Pancreas (tissue), 10 donors: ENCODE measurements around the gene ARHGAP21. TPM values are rescaled to one million over a fixed set of nuclear protein-coding genes. Genes with fewer than 3 reads are reported as not detected.

Source experiments
- ATAC-seq, 4 donors: fragments of 200-7000 bp; cut with Tn5 transposase; one replicate each; pipeline versions ENCODE4 v1.8.0 to v1.9.1; 2020; ENCODE audit warnings: mild to moderate bottlenecking in 4 of 4, moderate library complexity in 4 of 4
- DNase-seq, 6 donors: peaks; one replicate each; pipeline ENCODE4 v3.0.0-alpha.2; 2020
- FAIRE-seq: peaks from 2 replicates; lab custom pipeline; 2012; peaks lifted over from hg19 to GRCh38; lab: Jason Lieb, UNC
- H3K27ac ChIP-seq, 4 donors: fragments of 200-600 bp; sonication (generic); 1 replicate in 3 of 4; 2 replicates in 1 of 4; pipeline versions ENCODE4 v1.5.0 to v1.8.0; 2020
- H3K27me3 ChIP-seq, 4 donors: fragments of 200-600 bp; one replicate each; pipeline ENCODE4 v1.8.0; 2021
- H3K36me3 ChIP-seq, 3 donors: fragments of 200-600 bp; sonication (generic) in 1 of 3; one replicate each; pipeline versions ENCODE4 v1.5.0 to v1.8.0; 2020 to 2021
- H3K4me1 ChIP-seq, 3 donors: fragments of 200-600 bp; one replicate each; pipeline ENCODE4 v1.8.0; 2021
- H3K4me3 ChIP-seq, 4 donors: fragments of 200-600 bp; sonication (generic) in 2 of 4; one replicate each; pipeline versions ENCODE4 v1.5.0 to v1.8.0; 2020 to 2021
- H3K9me3 ChIP-seq, 4 donors: fragments of 200-600 bp; one replicate each; pipeline ENCODE4 v1.8.0; 2021
- WGBS, 2 donors: extraction: QIAGEN DNeasy Blood & Tissue Kit; methylation state at CpG; one replicate each; pipeline ENCODE4 v1.1.7; 2013; 5-methylcytosine and 5-hydroxymethylcytosine counted together
- intact Hi-C, 3 donors: fragments of 100-400 bp; cut with DNase I; formaldehyde crosslinking; loops; one replicate each; pipeline versions ENCODE4 v1.11.1 to v1.14.2; 2022
- polyA plus RNA-seq, 2 donors: library from polyadenylated mRNA; stranded (reverse); fragments of 200-250 nt; gene quantifications; one replicate each; pipeline ENCODE4 v1.2.3, GENCODE V29; 2013
- total RNA-seq, 6 donors: library from RNA; stranded (reverse); fragmentation: NEBNext Ultra II Directional in 4 of 6; extraction: Animal tissue kit (Norgen Biotek cat#: 25700) in 4 of 6; gene quantifications; one replicate each; pipeline versions ENCODE4 v1.2.1 to v1.2.4, GENCODE V29; 2021 to 2023
- TF ChIP-seq, protein P1 (sequence below), 4 donors: fragments of 200-600 bp; sonication (generic) in 3 of 4; IDR thresholded peaks; one replicate each; pipeline versions ENCODE4 v1.5.0 to v1.8.0; 2021; ENCODE audit warnings: antibody characterized with exemption in 4 of 4
- donor health status: healthy with polysubstance abuse.
- donor health status: DM: no; HTN: no; CAD: no; lungs with moderate emphysema.
- donor health status: DM: no; HTN: no; CAD: no.
- donor health status: control.
- donor health status: control.
- donor health status: Bipolar disorder and iron deficiency.
- donor health status: DM: yes; HTN: yes; CAD: no.
- donor health status: DM: no; HTN: no; CAD: no.
- donor health status: DM: no; HTN: no; CAD: no.
- donor health status: DM: yes; HTN: yes; CAD: no.

The ARHGAP21 gene
- total and polyA plus RNA-seq, 8 donors = 11.0 to 42.1 (median 25.2) TPM

DNA sequence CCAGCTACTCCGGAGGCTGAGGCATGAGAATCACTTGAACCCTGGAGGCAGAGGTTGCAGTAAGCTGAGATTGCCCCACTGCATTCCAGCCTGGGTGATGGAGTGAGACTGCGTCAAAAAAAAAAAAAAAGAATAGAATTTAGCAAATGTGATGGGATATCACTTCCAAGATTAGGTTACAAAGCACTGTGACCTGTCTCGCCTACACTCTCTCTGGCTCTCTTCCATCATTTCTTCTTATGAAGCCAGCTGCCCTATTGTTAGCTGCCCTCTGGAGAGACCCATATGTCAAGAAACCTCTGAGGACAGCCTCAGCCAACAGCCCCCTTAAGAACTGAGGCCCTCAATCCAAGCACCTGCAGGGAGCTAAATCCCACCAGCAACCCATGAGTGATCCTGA is 28.2 kb downstream of the ARHGAP21 start:
- DNase-seq = no peak
- H3K36me3 ChIP-seq = no peaks in the 10 kb centered on the region
- no peak overlapping the region for H3K27ac ChIP-seq
- H3K27me3 ChIP-seq = no peaks in the 10 kb centered on the region
- H3K4me1 ChIP-seq = peaks cover 0 to 3% (median 0%) of the 10 kb centered on the region in 3 donors
- intact Hi-C loops = no loop called here
- WGBS, 2 donors = 81 to 87% methylated on average over 3 of the region's 3 CpGs
- no peak overlapping the region for H3K4me3 ChIP-seq
- no peaks in the 10 kb centered on the region for H3K9me3 ChIP-seq
- no peak for FAIRE-seq
- TF ChIP-seq, protein P1, sequence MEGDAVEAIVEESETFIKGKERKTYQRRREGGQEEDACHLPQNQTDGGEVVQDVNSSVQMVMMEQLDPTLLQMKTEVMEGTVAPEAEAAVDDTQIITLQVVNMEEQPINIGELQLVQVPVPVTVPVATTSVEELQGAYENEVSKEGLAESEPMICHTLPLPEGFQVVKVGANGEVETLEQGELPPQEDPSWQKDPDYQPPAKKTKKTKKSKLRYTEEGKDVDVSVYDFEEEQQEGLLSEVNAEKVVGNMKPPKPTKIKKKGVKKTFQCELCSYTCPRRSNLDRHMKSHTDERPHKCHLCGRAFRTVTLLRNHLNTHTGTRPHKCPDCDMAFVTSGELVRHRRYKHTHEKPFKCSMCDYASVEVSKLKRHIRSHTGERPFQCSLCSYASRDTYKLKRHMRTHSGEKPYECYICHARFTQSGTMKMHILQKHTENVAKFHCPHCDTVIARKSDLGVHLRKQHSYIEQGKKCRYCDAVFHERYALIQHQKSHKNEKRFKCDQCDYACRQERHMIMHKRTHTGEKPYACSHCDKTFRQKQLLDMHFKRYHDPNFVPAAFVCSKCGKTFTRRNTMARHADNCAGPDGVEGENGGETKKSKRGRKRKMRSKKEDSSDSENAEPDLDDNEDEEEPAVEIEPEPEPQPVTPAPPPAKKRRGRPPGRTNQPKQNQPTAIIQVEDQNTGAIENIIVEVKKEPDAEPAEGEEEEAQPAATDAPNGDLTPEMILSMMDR (IDR thresholded peaks at IDR 0.05) = no peak
- no peak for ATAC-seq

- intact Hi-C loops = no loop called here
- Histone ChIP-seq H3K27ac (no peak overlapping the region), H3K9me3 (no peaks in the 10 kb centered on the region), H3K4me1 (peaks cover 0 to 3% (median 0%) of the 10 kb centered on the region in 3 donors), H3K27me3 (no peaks in the 10 kb centered on the region), H3K36me3 (no peaks in the 10 kb centered on the region), H3K4me3 (no peak overlapping the region)
- FAIRE-seq (no peak), ATAC-seq (no peak), DNase-seq (no peak)
- TF ChIP-seq, protein P1 (IDR thresholded peaks at IDR 0.05) = no peak
- WGBS, 2 donors = 94 to 96% methylated on average over 5 of the region's 5 CpGs
Observed at GRCh38 chr10:24694086-24694485, 29.6 kb downstream of the ARHGAP21 start.

- intact Hi-C loops = no loop called here
Observed at GRCh38 chr10:24690961-24691512, 32.6 kb downstream of the ARHGAP21 start.

GRCh38 chr10:24685958-24686540 is 37.6 kb downstream of the ARHGAP21 start:
- DNase-seq (no peak), FAIRE-seq (no peak), ATAC-seq (peak in 3 of 4 donors; percentile 20 to 37 (median 28))
- Histone ChIP-seq H3K36me3 (no peaks in the 10 kb centered on the region), H3K4me1 (peaks cover 4 to 15% (median 12%) of the 10 kb centered on the region in 3 donors), H3K27me3 (no peaks in the 10 kb centered on the region), H3K9me3 (no peaks in the 10 kb centered on the region), H3K4me3 (no peak overlapping the region), H3K27ac (no peak overlapping the region)
- WGBS, 2 donors = 58 to 65% methylated on average over 4 of the region's 4 CpGs
- intact Hi-C loops = no loop called here
- TF ChIP-seq, protein P1 (IDR thresholded peaks at IDR 0.05) = no peak

More at GRCh38 chr10:24690961-24691512, 32.6 kb downstream of the ARHGAP21 start:
- 81 to 84% methylated on average over 4 of the region's 4 CpGs for WGBS, 2 donors
- ATAC-seq (peak in 1 of 4 donors; percentile 25), DNase-seq (no peak), FAIRE-seq (no peak)
- no peak overlapping the region for H3K27ac ChIP-seq
- peaks cover 0 to 3% (median 2%) of the 10 kb centered on the region in 3 donors for H3K4me1 ChIP-seq
- no peaks in the 10 kb centered on the region for H3K27me3 ChIP-seq
- H3K36me3 ChIP-seq = no peaks in the 10 kb centered on the region
- TF ChIP-seq, protein P1 (IDR thresholded peaks at IDR 0.05) = no peak
- H3K4me3 ChIP-seq = no peak overlapping the region
- H3K9me3 ChIP-seq = no peaks in the 10 kb centered on the region

DNA sequence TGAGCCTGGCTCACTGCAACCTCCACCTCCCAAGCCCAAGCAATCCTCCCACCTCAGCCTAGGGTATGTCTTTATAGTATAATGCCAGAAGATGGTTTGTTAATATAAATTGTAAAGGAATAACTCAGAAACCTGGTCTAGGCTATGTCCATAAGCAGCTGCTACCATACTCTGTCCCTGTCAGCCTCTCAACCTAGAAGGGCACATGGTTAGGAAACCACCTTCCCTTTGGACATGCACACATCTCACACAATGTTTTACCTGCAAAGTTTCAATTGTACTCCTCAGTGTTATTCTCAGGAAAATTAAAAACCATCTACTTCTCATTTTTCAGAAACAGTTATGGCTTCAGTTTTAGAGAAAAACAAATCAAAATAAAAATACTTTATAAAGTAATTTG is 40.1 kb downstream of the ARHGAP21 start:
- ATAC-seq (no peak), FAIRE-seq (no peak), DNase-seq (no peak)
- Histone ChIP-seq H3K36me3 (no peaks in the 10 kb centered on the region), H3K4me3 (no peak overlapping the region), H3K27ac (no peak overlapping the region), H3K4me1 (peaks cover 11 to 21% (median 20%) of the 10 kb centered on the region in 3 donors), H3K27me3 (no peaks in the 10 kb centered on the region), H3K9me3 (no peaks in the 10 kb centered on the region)
- TF ChIP-seq, protein P1 (IDR thresholded peaks at IDR 0.05) = no peak
- intact Hi-C loops = no loop called here
